ENCODE measurements around the gene KCNT1. TPM values are rescaled to one million over a fixed set of nuclear protein-coding genes. Genes with fewer than 3 reads are reported as not detected.

Gene KCNT1
- total and polyA plus RNA-seq, 5 experiments from 2014 or later: not detected

- ATAC-seq (no peak), DNase-seq (no peak)
- H3K36me3 Mint-ChIP-seq: no peaks in the 10 kb centered on the region
- peaks cover 0 to 3% (median 0%) of the 10 kb centered on the region in 5 donors for H3K27me3 Mint-ChIP-seq
- POLR2A ChIA-PET: no interaction called here
- H3K4me1 Mint-ChIP-seq: no peaks in the 10 kb centered on the region
- no peak overlapping the region for H3K4me3 Mint-ChIP-seq
- H3K27ac Mint-ChIP-seq: no peak overlapping the region
- no peaks in the 10 kb centered on the region for H3K9me3 Mint-ChIP-seq
Measured at GRCh38 chr9:135791431-135792267, 89.7 kb downstream of the KCNT1 start.

- Mint-ChIP-seq H3K4me1 (peaks cover 0 to 1% (median 0%) of the 10 kb centered on the region in 4 donors), H3K36me3 (no peaks in the 10 kb centered on the region), H3K27me3 (peaks cover 0 to 4% (median 0%) of the 10 kb centered on the region in 5 donors), H3K4me3 (no peak overlapping the region), H3K27ac (no peak overlapping the region), H3K9me3 (no peaks in the 10 kb centered on the region)
- ATAC-seq (no peak), DNase-seq (no peak)
- POLR2A ChIA-PET: no interaction called here
Measured at GRCh38 chr9:135792268-135793128, 90.5 kb downstream of the KCNT1 start.

GRCh38 chr9:135793221-135794056 is 91.5 kb downstream of the KCNT1 start:
- H3K4me3 Mint-ChIP-seq: no peak overlapping the region
- no peaks in the 10 kb centered on the region for H3K9me3 Mint-ChIP-seq
- peaks cover 0 to 11% (median 0%) of the 10 kb centered on the region in 5 donors for H3K27me3 Mint-ChIP-seq
- peaks cover 0 to 5% (median 2%) of the 10 kb centered on the region in 4 donors for H3K4me1 Mint-ChIP-seq
- H3K27ac Mint-ChIP-seq: no peak overlapping the region
- no peak for ATAC-seq
- no peaks in the 10 kb centered on the region for H3K36me3 Mint-ChIP-seq
- DNase-seq: no peak
- POLR2A ChIA-PET: no interaction called here

- peaks cover 0 to 11% (median 0%) of the 10 kb centered on the region in 5 donors for H3K27me3 Mint-ChIP-seq
- H3K9me3 Mint-ChIP-seq: no peaks in the 10 kb centered on the region
- H3K36me3 Mint-ChIP-seq: no peaks in the 10 kb centered on the region
- no peak for ATAC-seq
- POLR2A ChIA-PET: no interaction called here
- H3K27ac Mint-ChIP-seq: no peak overlapping the region
- peaks cover 0 to 5% (median 2%) of the 10 kb centered on the region in 4 donors for H3K4me1 Mint-ChIP-seq
- no peak overlapping the region for H3K4me3 Mint-ChIP-seq
- no peak for DNase-seq
Measured at GRCh38 chr9:135794057-135794335, 92.0 kb downstream of the KCNT1 start.

GRCh38 chr9:135794361-135794885 is 92.4 kb downstream of the KCNT1 start:
- peaks cover 0 to 11% (median 0%) of the 10 kb centered on the region in 5 donors for H3K27me3 Mint-ChIP-seq
- POLR2A ChIA-PET: no interaction called here
- no peak overlapping the region for H3K4me3 Mint-ChIP-seq
- no peak overlapping the region for H3K27ac Mint-ChIP-seq
- H3K36me3 Mint-ChIP-seq: no peaks in the 10 kb centered on the region
- peaks cover 0 to 5% (median 2%) of the 10 kb centered on the region in 4 donors for H3K4me1 Mint-ChIP-seq
- H3K9me3 Mint-ChIP-seq: no peaks in the 10 kb centered on the region
- ATAC-seq (no peak), DNase-seq (no peak)

GRCh38 chr9:135795391-135795790 is 93.4 kb downstream of the KCNT1 start:
- Mint-ChIP-seq H3K27ac (peak overlapping the region in 1 of 10 donors; percentile 17), H3K36me3 (no peaks in the 10 kb centered on the region), H3K4me1 (peaks cover 0 to 5% (median 2%) of the 10 kb centered on the region in 4 donors), H3K4me3 (no peak overlapping the region), H3K27me3 (peaks cover 0 to 11% (median 0%) of the 10 kb centered on the region in 5 donors), H3K9me3 (no peaks in the 10 kb centered on the region)
- DNase-seq (no peak), ATAC-seq (no peak)
- POLR2A ChIA-PET: interaction anchor here (0.6 kb wide), 1 partner anchor 407 kb away, joined by 3 read pairs; no protein-coding TSS in a partner anchor

- ATAC-seq: no peak
- Mint-ChIP-seq H3K4me3 (no peak overlapping the region), H3K27ac (peak overlapping the region in 2 of 10 donors; percentile 11 to 33), H3K9me3 (no peaks in the 10 kb centered on the region), H3K36me3 (no peaks in the 10 kb centered on the region), H3K27me3 (peaks cover 0 to 11% (median 0%) of the 10 kb centered on the region in 5 donors), H3K4me1 (peaks cover 0 to 5% (median 2%) of the 10 kb centered on the region in 4 donors)
- POLR2A ChIA-PET: no interaction called here
- no peak for DNase-seq
Measured at GRCh38 chr9:135796784-135797485, 95.0 kb downstream of the KCNT1 start.

- Mint-ChIP-seq H3K36me3 (no peaks in the 10 kb centered on the region), H3K4me1 (peaks cover 0 to 5% (median 2%) of the 10 kb centered on the region in 4 donors), H3K27me3 (peaks cover 0 to 11% (median 0%) of the 10 kb centered on the region in 5 donors), H3K27ac (peak overlapping the region in 2 of 10 donors; percentile 11 to 33), H3K9me3 (no peaks in the 10 kb centered on the region), H3K4me3 (no peak overlapping the region)
- DNase-seq (no peak), ATAC-seq (no peak)
- POLR2A ChIA-PET: no interaction called here
Measured at GRCh38 chr9:135797507-135798262, 95.7 kb downstream of the KCNT1 start.

- ATAC-seq (no peak), DNase-seq (no peak)
- H3K4me3 Mint-ChIP-seq: no peak overlapping the region
- H3K27me3 Mint-ChIP-seq: peaks cover 0 to 11% (median 0%) of the 10 kb centered on the region in 5 donors
- H3K9me3 Mint-ChIP-seq: no peaks in the 10 kb centered on the region
- peaks cover 0 to 5% (median 2%) of the 10 kb centered on the region in 4 donors for H3K4me1 Mint-ChIP-seq
- POLR2A ChIA-PET: no interaction called here
- H3K27ac Mint-ChIP-seq: no peak overlapping the region
- no peaks in the 10 kb centered on the region for H3K36me3 Mint-ChIP-seq
Measured at GRCh38 chr9:135798263-135798585, 96.2 kb downstream of the KCNT1 start.

- Mint-ChIP-seq H3K36me3 (no peaks in the 10 kb centered on the region), H3K27me3 (peaks cover 0 to 11% (median 0%) of the 10 kb centered on the region in 5 donors), H3K4me1 (peaks cover 0 to 5% (median 2%) of the 10 kb centered on the region in 4 donors), H3K4me3 (no peak overlapping the region), H3K9me3 (no peaks in the 10 kb centered on the region), H3K27ac (no peak overlapping the region)
- DNase-seq (no peak), ATAC-seq (no peak)
- POLR2A ChIA-PET: no interaction called here
Measured at GRCh38 chr9:135799261-135799660, 97.3 kb downstream of the KCNT1 start.

GRCh38 chr9:135801070-135801469 is 99.1 kb downstream of the KCNT1 start:
- POLR2A ChIA-PET: no interaction called here
- no peaks in the 10 kb centered on the region for H3K9me3 Mint-ChIP-seq
- ATAC-seq (no peak), DNase-seq (peak in 1 of 10 donors; percentile 13)
- H3K4me1 Mint-ChIP-seq: peaks cover 9 to 16% (median 12%) of the 10 kb centered on the region in 4 donors
- peaks cover 0 to 11% (median 0%) of the 10 kb centered on the region in 5 donors for H3K27me3 Mint-ChIP-seq
- no peaks in the 10 kb centered on the region for H3K36me3 Mint-ChIP-seq
- peak overlapping the region in 1 of 10 donors; percentile 55 for H3K27ac Mint-ChIP-seq
- H3K4me3 Mint-ChIP-seq: no peak overlapping the region

Measured in naive thymus-derived CD8-positive, alpha-beta T cell (primary cell).